ENCODE measurements around the gene TRPM1. TPM values are rescaled to one million over a fixed set of nuclear protein-coding genes. Genes with fewer than 3 reads are reported as not detected.

The TRPM1 gene
- total RNA-seq: not detected

- DNase-seq (ENCODE audit: low spot score) (no peak), ATAC-seq (no peak)
- intact Hi-C loops (cut with DNase I): no loop called here
Observed at GRCh38 chr15:31101262-31102038, at the start of gene TRPM1. TRPM1 (minus strand) TSS chr15:31101725; CDS start chr15:31081355, 20,370 bp downstream.

GRCh38 chr15:31150732-31151231, 49.3 kb upstream of the TRPM1 start:
- DNase-seq (ENCODE audit: low spot score) (no peak), ATAC-seq (no peak)
- intact Hi-C loops (cut with DNase I): loop anchor here (2.0 kb wide), 1 partner anchor 24 kb away; no protein-coding TSS in a partner anchor

- DNase-seq (ENCODE audit: low spot score) (no peak), ATAC-seq (no peak)
- intact Hi-C loops (cut with DNase I): loop anchor here (2.0 kb wide), 1 partner anchor 25 kb away; no protein-coding TSS in a partner anchor
Observed at GRCh38 chr15:31149987-31150386, 48.5 kb upstream of the TRPM1 start.

GRCh38 chr15:31149088-31149505, 47.6 kb upstream of the TRPM1 start:
- ATAC-seq (no peak), DNase-seq (ENCODE audit: low spot score) (no peak)
- intact Hi-C loops (cut with DNase I): no loop called here

- ATAC-seq (no peak), DNase-seq (ENCODE audit: low spot score) (no peak)
- intact Hi-C loops (cut with DNase I): no loop called here
Observed at GRCh38 chr15:31148297-31149087, 47.0 kb upstream of the TRPM1 start.

GRCh38 chr15:31147944-31148296, 46.4 kb upstream of the TRPM1 start:
- intact Hi-C loops (cut with DNase I): no loop called here
- ATAC-seq: no peak
- DNase-seq (ENCODE audit: low spot score): no peak

GRCh38 chr15:31147456-31147855, 45.9 kb upstream of the TRPM1 start:
- no peak for ATAC-seq
- no peak for DNase-seq (ENCODE audit: low spot score)
- intact Hi-C loops (cut with DNase I): no loop called here

GRCh38 chr15:31145271-31145911, 43.9 kb upstream of the TRPM1 start:
- intact Hi-C loops (cut with DNase I): no loop called here
- no peak for DNase-seq (ENCODE audit: low spot score)
- no peak for ATAC-seq

GRCh38 chr15:31141792-31142191, 40.3 kb upstream of the TRPM1 start:
- DNase-seq (ENCODE audit: low spot score) (no peak), ATAC-seq (no peak)
- intact Hi-C loops (cut with DNase I): no loop called here

GRCh38 chr15:31136607-31137328, 35.2 kb upstream of the TRPM1 start:
- DNase-seq (ENCODE audit: low spot score) (no peak), ATAC-seq (no peak)
- intact Hi-C loops (cut with DNase I): no loop called here

GRCh38 chr15:31136016-31136415, 34.5 kb upstream of the TRPM1 start:
- ATAC-seq: no peak
- intact Hi-C loops (cut with DNase I): no loop called here
- no peak for DNase-seq (ENCODE audit: low spot score)

- DNase-seq (ENCODE audit: low spot score) (no peak), ATAC-seq (no peak)
- intact Hi-C loops (cut with DNase I): no loop called here
Observed at GRCh38 chr15:31135523-31135922, 34.0 kb upstream of the TRPM1 start.

- ATAC-seq: no peak
- no peak for DNase-seq (ENCODE audit: low spot score)
- intact Hi-C loops (cut with DNase I): loop anchor here (5.0 kb wide), 1 partner anchor 1568 kb away; no protein-coding TSS in a partner anchor
Observed at GRCh38 chr15:31133890-31134289, 32.4 kb upstream of the TRPM1 start.

GRCh38 chr15:31131853-31132375, 30.4 kb upstream of the TRPM1 start:
- DNase-seq (ENCODE audit: low spot score): no peak
- ATAC-seq: no peak
- intact Hi-C loops (cut with DNase I): loop anchor here (5.0 kb wide), 1 partner anchor 1570 kb away; no protein-coding TSS in a partner anchor

GRCh38 chr15:31130576-31131237, 29.2 kb upstream of the TRPM1 start:
- intact Hi-C loops (cut with DNase I): loop anchor here (5.0 kb wide), 1 partner anchor 1572 kb away; no protein-coding TSS in a partner anchor
- no peak for ATAC-seq
- no peak for DNase-seq (ENCODE audit: low spot score)

GRCh38 chr15:31129769-31130303, 28.3 kb upstream of the TRPM1 start:
- no peak for DNase-seq (ENCODE audit: low spot score)
- intact Hi-C loops (cut with DNase I): loop anchor here (5.0 kb wide), 1 partner anchor 1572 kb away; no protein-coding TSS in a partner anchor
- ATAC-seq: no peak

- DNase-seq (ENCODE audit: low spot score) (peak; percentile 88), ATAC-seq (peak; percentile 84)
- intact Hi-C loops (cut with DNase I): no loop called here
Observed at GRCh38 chr15:31128919-31129768, 27.6 kb upstream of the TRPM1 start.

Measured in sciatic nerve (tissue), 2 donors.